Endothelial cell of umbilical vein (primary cell): ENCODE measurements around the gene CCDC27. TPM values are rescaled to one million over a fixed set of nuclear protein-coding genes. Genes with fewer than 3 reads are reported as not detected.

ENCODE experiments used
- BruUV-seq: library from RNA; stranded (reverse); fragments of 400-500 nt; replicated peaks from 2 replicates; lab custom pipeline; 2021; lab: Mats Ljungman, UMichigan
- CTCF ChIA-PET: fragments of 300-600, 350-600 bp; sonication (Branson Sonifier 250); formaldehyde crosslinking; loops from one replicate; lab custom pipeline; 2021; ENCODE audit warnings: antibody characterized with exemption, inconsistent platforms; lab: Charles Lee
- POLR2A ChIA-PET: fragments of 300-600, 350-600 bp; sonication (Branson Sonifier 250); formaldehyde crosslinking; loops from one replicate; lab custom pipeline; 2021; ENCODE audit warnings: antibody characterized with exemption, inconsistent platforms; lab: Charles Lee
- DNase-seq: peaks from one replicate; pipeline ENCODE4 v3.0.0-alpha.2; 2011; ENCODE audit warnings: low read depth, low spot score
- FAIRE-seq: peaks from 2 replicates; lab custom pipeline; 2011; peaks lifted over from hg19 to GRCh38; lab: Jason Lieb, UNC
- H2AFZ ChIP-seq: 2 replicates; pipeline ENCODE4 v1.6.0; 2012; ENCODE audit warnings: low read depth, low read length, control low read depth, inconsistent platforms
- H3K27ac ChIP-seq: 2 replicates; pipeline ENCODE4 v1.5.1; 2011; ENCODE audit warnings: low read depth, mild to moderate bottlenecking, control low read depth, low read length, moderate library complexity; ENCODE audit not compliant: insufficient read depth
- H3K27me3 ChIP-seq, 2 experiments: 2 replicates each; pipeline versions ENCODE4 v1.6.0 to v1.6.1; 2011; ENCODE audit warnings: low read length in 2 of 2, mixed read lengths in 1 of 2; ENCODE audit not compliant: control insufficient read depth in 2 of 2, insufficient read depth in 2 of 2
- H3K36me3 ChIP-seq, 2 experiments: 2 replicates in 1 of 2; 3 replicates in 1 of 2; pipeline ENCODE4 v1.5.1; 2011; ENCODE audit warnings: low read length in 2 of 2, mild to moderate bottlenecking in 1 of 2, moderate library complexity in 1 of 2; ENCODE audit not compliant: control insufficient read depth in 2 of 2, insufficient read depth in 2 of 2; ENCODE audit errors: extremely low read depth in 1 of 2
- H3K4me1 ChIP-seq: 3 replicates; pipeline ENCODE4 v1.5.1; 2011; ENCODE audit warnings: mild to moderate bottlenecking, low read length; ENCODE audit not compliant: control insufficient read depth, insufficient read depth; ENCODE audit errors: extremely low read depth
- H3K4me2 ChIP-seq: 2 replicates; pipeline ENCODE4 v1.6.1; 2011; ENCODE audit warnings: low read length, control low read depth, mixed read lengths; ENCODE audit not compliant: insufficient read depth
- H3K4me3 ChIP-seq, 3 experiments: fragments of 200-600 bp in 1 of 3; sonication (generic), shearing (Covaris generic) in 1 of 3; replicated peaks in 1 of 3; 2 replicates each; pipeline ENCODE4 v1.5.1; 2011 to 2016; ENCODE audit warnings: control low read depth in 3 of 3, low read length in 3 of 3, mild to moderate bottlenecking in 2 of 3, inconsistent platforms in 1 of 3, low read depth in 1 of 3, moderate library complexity in 1 of 3; ENCODE audit not compliant: insufficient read depth in 1 of 3
- H3K79me2 ChIP-seq: 2 replicates; pipeline ENCODE4 v1.6.0; 2012; ENCODE audit warnings: low read length, inconsistent platforms; ENCODE audit not compliant: control insufficient read depth, insufficient read depth
- H3K9ac ChIP-seq: replicated peaks from 2 replicates; pipeline ENCODE3; 2011; ENCODE audit warnings: low read length, control low read depth; ENCODE audit not compliant: insufficient read depth; ENCODE audit errors: extremely low read depth
- H3K9me1 ChIP-seq: replicated peaks from 3 replicates; pipeline ENCODE4 v1.6.0; 2011; ENCODE audit warnings: mild to moderate bottlenecking, low read length; ENCODE audit not compliant: control insufficient read depth, insufficient read depth; ENCODE audit errors: extremely low read depth
- H3K9me3 ChIP-seq: replicated peaks from 2 replicates; pipeline ENCODE4 v1.5.1; 2012; ENCODE audit warnings: low read length, inconsistent platforms; ENCODE audit not compliant: control insufficient read depth, insufficient read depth
- H4K20me1 ChIP-seq: replicated peaks from 2 replicates; pipeline ENCODE3; 2011; ENCODE audit warnings: mild to moderate bottlenecking, low read length; ENCODE audit not compliant: control insufficient read depth, insufficient read depth; ENCODE audit errors: extremely low read depth
- CTCF ChIP-seq, 2 donors: IDR thresholded peaks; 1 replicate in 1 of 2; 2 replicates in 1 of 2; pipeline ENCODE4 v1.5.1; 2011; ENCODE audit warnings: low read length in 2 of 2, mild to moderate bottlenecking in 2 of 2, moderate library complexity in 2 of 2, control low read depth in 1 of 2, inconsistent platforms in 1 of 2, low read depth in 1 of 2; ENCODE audit not compliant: insufficient read depth in 1 of 2; ENCODE audit errors: extremely low read depth in 1 of 2
- EZH2 ChIP-seq: IDR thresholded peaks from 2 replicates; pipeline ENCODE4 v1.6.1; 2012; ENCODE audit warnings: borderline replicate concordance, low read depth, mild to moderate bottlenecking, moderate library complexity, low read length, inconsistent platforms; ENCODE audit not compliant: severe bottlenecking
- FOS ChIP-seq: IDR thresholded peaks from 2 replicates; pipeline ENCODE4 v1.6.1; 2011; ENCODE audit warnings: mild to moderate bottlenecking, low read length, moderate library complexity, borderline replicate concordance; ENCODE audit not compliant: insufficient read depth
- GATA2 ChIP-seq: IDR thresholded peaks from 2 replicates; pipeline ENCODE4 v1.7.0; 2011; ENCODE audit warnings: low read depth, mild to moderate bottlenecking, moderate library complexity, mixed read lengths, low read length; ENCODE audit not compliant: insufficient read length, insufficient read depth
- JUN ChIP-seq: IDR thresholded peaks from 2 replicates; pipeline ENCODE4 v1.6.1; 2011; ENCODE audit warnings: borderline replicate concordance, low read depth; ENCODE audit not compliant: insufficient read length, insufficient read depth
- MAX ChIP-seq: IDR thresholded peaks from 2 replicates; pipeline ENCODE4 v1.6.1; 2011; ENCODE audit not compliant: insufficient read depth, insufficient read length
- MYC ChIP-seq: IDR thresholded peaks from one replicate; pipeline ENCODE4 v1.6.1; 2011; ENCODE audit warnings: mild to moderate bottlenecking, low read depth, low read length
- POLR2A ChIP-seq: IDR thresholded peaks from 2 replicates; pipeline ENCODE4 v1.6.1; 2012; ENCODE audit warnings: low read depth, mild to moderate bottlenecking, control low read depth, low read length
- POLR2AphosphoS5 ChIP-seq: IDR thresholded peaks from 2 replicates; pipeline ENCODE4 v1.6.1; 2012; ENCODE audit warnings: low read depth, mild to moderate bottlenecking, control low read depth, low read length, moderate library complexity; ENCODE audit not compliant: insufficient read depth
- dilution Hi-C: fragments of 300-500 bp; cut with MboI; formaldehyde crosslinking; loops from one replicate; pipeline ENCODE4 v1.15.0; 2019; ENCODE audit warnings: low sequenced_read_pairs; ENCODE audit not compliant: extremely low pct_ligation_motif_present
- intact Hi-C: fragments of 100-400 bp; cut with micrococcal nuclease; formaldehyde crosslinking; loops from one replicate; pipeline ENCODE4 v1.10.0; 2022
- polyA plus RNA-seq, 4 experiments: library from polyadenylated mRNA; depleted of rRNA in 3 of 4; stranded (reverse) in 3 of 4; unstranded in 1 of 4; fragments of >200 nt; gene quantifications; 2 replicates each; pipeline versions ENCODE4 v1.2.1 to v1.2.3, GENCODE V29; 2011 to 2012; ENCODE audit warnings: missing spikeins in 1 of 4
- total RNA-seq: library from RNA; stranded (reverse); gene quantifications from 2 replicates; pipeline ENCODE4 v1.2.3, GENCODE V29; 2021

CCDC27 gene
- total and polyA plus RNA-seq, 2 donors (not counting 3 experiments of a cell fraction or from before 2014, with no cell fraction given), result not detected

DNA sequence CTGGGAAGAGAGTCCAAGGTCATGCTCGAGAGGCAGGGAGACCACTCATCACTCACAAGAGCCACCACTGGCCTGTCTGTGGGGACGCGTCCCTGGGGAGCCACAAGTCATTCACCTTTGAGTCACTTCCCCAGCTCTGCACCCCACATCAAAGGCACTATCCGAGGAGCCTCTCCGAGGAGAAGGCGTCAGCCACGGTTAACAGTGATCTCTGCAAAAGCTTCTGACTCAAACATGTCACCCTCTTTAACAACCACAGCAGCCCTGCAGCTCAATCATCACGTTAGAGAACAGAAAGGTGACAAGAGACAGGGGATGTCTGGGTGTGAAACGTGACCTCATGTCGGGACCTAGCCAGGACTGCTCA lies 35.1 kb downstream of the CCDC27 start:
- H3K36me3 ChIP-seq, result peaks cover 0 to 30% of the 10 kb centered on the region in 2 experiments
- DNase-seq, result no peak
- no peaks in the 10 kb centered on the region for H3K9me1 ChIP-seq
- no peaks in the 10 kb centered on the region for H3K4me1 ChIP-seq
- ChIA-PET POLR2A (no interaction called here), CTCF (interaction anchor here (1.1 kb wide), 1 partner anchor 9 kb away, joined by 4 read pairs; the partner anchor contains the start of gene LRRC47)
- FAIRE-seq, result no peak
- BruUV-seq, result no TSS peak
- no peak overlapping the region for H3K27ac ChIP-seq
- no peaks in the 10 kb centered on the region for H3K9me3 ChIP-seq
- no peak overlapping the region for H3K9ac ChIP-seq
- no peak overlapping the region for H2AFZ ChIP-seq
- H3K4me2 ChIP-seq, result no peak overlapping the region
- no peaks in the 10 kb centered on the region for H4K20me1 ChIP-seq
- H3K4me3 ChIP-seq, result no peak overlapping the region
- intact Hi-C loops, result no loop called here
- no peak for TF ChIP-seq GATA2
- no peak for TF ChIP-seq POLR2AphosphoS5
- TF ChIP-seq MYC, result no peak
- no peak for TF ChIP-seq POLR2A
- TF ChIP-seq CTCF (IDR thresholded peaks at IDR 0.05; ENCODE audit: extremely low read depth in 1 of 2, insufficient read depth in 1 of 2, low read depth in 1 of 2, low read length in 2 of 2), result no peak
- no peak for TF ChIP-seq FOS
- no peak for TF ChIP-seq JUN
- no peak for TF ChIP-seq MAX
- TF ChIP-seq EZH2, result no peak
- dilution Hi-C loops, result no loop called here
- no peaks in the 10 kb centered on the region for H3K27me3 ChIP-seq
- peaks cover 18% of the 10 kb centered on the region for H3K79me2 ChIP-seq
